ENCODE data around the gene AFF3.
"Not testable (repeated sequence)": the region's sequence is repeated elsewhere in the genome, so short reads cannot be mapped to it uniquely, and the experiment has no call there.

AFF3 gene

GRCh38 chr2:99747842-99748241, 394.5 kb downstream of the AFF3 start:
- Histone ChIP-seq H3K27me3 (ENCODE audit: control insufficient read depth in 5 of 5, insufficient read depth in 4 of 5, low read length in 5 of 5) (no peaks in the 10 kb centered on the region), H3K4me3 (ENCODE audit: low read depth in 1 of 5, low read length in 5 of 5) (no peak overlapping the region), H3K9me3 (ENCODE audit: control insufficient read depth in 5 of 5, low read length in 5 of 5) (no peaks in the 10 kb centered on the region), H3K4me1 (ENCODE audit: control insufficient read depth in 5 of 5, insufficient read depth in 5 of 5, low read length in 5 of 5) (no peaks in the 10 kb centered on the region), H3K36me3 (ENCODE audit: control insufficient read depth in 5 of 5, insufficient read depth in 5 of 5, low read length in 5 of 5) (peaks cover 0 to 4% (median 0%) of the 10 kb centered on the region in 5 donors), H3K27ac (ENCODE audit: low read depth, low read length) (no peak overlapping the region), H3K9ac (ENCODE audit: low read length in 5 of 5) (no peak overlapping the region)

GRCh38 chr2:99743146-99743545, 399.2 kb downstream of the AFF3 start:
- Histone ChIP-seq H3K4me1 (ENCODE audit: control insufficient read depth in 5 of 5, insufficient read depth in 5 of 5, low read length in 5 of 5) (no peaks in the 10 kb centered on the region), H3K9ac (ENCODE audit: low read length in 5 of 5) (no peak overlapping the region), H3K36me3 (ENCODE audit: control insufficient read depth in 5 of 5, insufficient read depth in 5 of 5, low read length in 5 of 5) (peaks cover 0 to 7% (median 0%) of the 10 kb centered on the region in 5 donors), H3K27ac (ENCODE audit: low read depth, low read length) (no peak overlapping the region), H3K4me3 (ENCODE audit: low read depth in 1 of 5, low read length in 5 of 5) (no peak overlapping the region), H3K9me3 (ENCODE audit: control insufficient read depth in 5 of 5, low read length in 5 of 5) (no peaks in the 10 kb centered on the region), H3K27me3 (ENCODE audit: control insufficient read depth in 5 of 5, insufficient read depth in 4 of 5, low read length in 5 of 5) (no peaks in the 10 kb centered on the region)

GRCh38 chr2:99737537-99737936, 404.9 kb downstream of the AFF3 start:
- H3K4me3 ChIP-seq (ENCODE audit: low read depth in 1 of 5, low read length in 5 of 5) = no peak overlapping the region
- H3K9ac ChIP-seq (ENCODE audit: low read length in 5 of 5) = no peak overlapping the region
- H3K9me3 ChIP-seq (ENCODE audit: control insufficient read depth in 5 of 5, low read length in 5 of 5) = no peaks in the 10 kb centered on the region
- no peaks in the 10 kb centered on the region for H3K36me3 ChIP-seq (ENCODE audit: control insufficient read depth in 5 of 5, insufficient read depth in 5 of 5, low read length in 5 of 5)
- no peaks in the 10 kb centered on the region for H3K27me3 ChIP-seq (ENCODE audit: control insufficient read depth in 5 of 5, insufficient read depth in 4 of 5, low read length in 5 of 5)
- no peaks in the 10 kb centered on the region for H3K4me1 ChIP-seq (ENCODE audit: control insufficient read depth in 5 of 5, insufficient read depth in 5 of 5, low read length in 5 of 5)
- no peak overlapping the region for H3K27ac ChIP-seq (ENCODE audit: low read depth, low read length)

- Histone ChIP-seq H3K36me3 (ENCODE audit: control insufficient read depth in 5 of 5, insufficient read depth in 5 of 5, low read length in 5 of 5) (no peaks in the 10 kb centered on the region), H3K9me3 (ENCODE audit: control insufficient read depth in 5 of 5, low read length in 5 of 5) (no peaks in the 10 kb centered on the region), H3K27me3 (ENCODE audit: control insufficient read depth in 5 of 5, insufficient read depth in 4 of 5, low read length in 5 of 5) (no peaks in the 10 kb centered on the region)
Measured at GRCh38 chr2:99735753-99736152, 406.6 kb downstream of the AFF3 start.

GRCh38 chr2:99735314-99735713, 407.1 kb downstream of the AFF3 start:
- not testable (repeated sequence) for H3K9me3 ChIP-seq (ENCODE audit: control insufficient read depth in 5 of 5, low read length in 5 of 5); H3K27me3 ChIP-seq (ENCODE audit: control insufficient read depth in 5 of 5, insufficient read depth in 4 of 5, low read length in 5 of 5); H3K9ac ChIP-seq (ENCODE audit: low read length in 5 of 5); H3K4me3 ChIP-seq (ENCODE audit: low read depth in 1 of 5, low read length in 5 of 5); H3K27ac ChIP-seq (ENCODE audit: low read depth, low read length); H3K36me3 ChIP-seq (ENCODE audit: control insufficient read depth in 5 of 5, insufficient read depth in 5 of 5, low read length in 5 of 5); H3K4me1 ChIP-seq (ENCODE audit: control insufficient read depth in 5 of 5, insufficient read depth in 5 of 5, low read length in 5 of 5)

More at GRCh38 chr2:99735753-99736152, 406.6 kb downstream of the AFF3 start:
- Histone ChIP-seq H3K27ac (ENCODE audit: low read depth, low read length) (no peak overlapping the region), H3K4me1 (ENCODE audit: control insufficient read depth in 5 of 5, insufficient read depth in 5 of 5, low read length in 5 of 5) (no peaks in the 10 kb centered on the region), H3K4me3 (ENCODE audit: low read depth in 1 of 5, low read length in 5 of 5) (no peak overlapping the region), H3K9ac (ENCODE audit: low read length in 5 of 5) (no peak overlapping the region)

- H3K9ac ChIP-seq (ENCODE audit: low read length in 5 of 5) = no peak overlapping the region
- H3K9me3 ChIP-seq (ENCODE audit: control insufficient read depth in 5 of 5, low read length in 5 of 5) = no peaks in the 10 kb centered on the region
- H3K27ac ChIP-seq (ENCODE audit: low read depth, low read length) = no peak overlapping the region
- H3K27me3 ChIP-seq (ENCODE audit: control insufficient read depth in 5 of 5, insufficient read depth in 4 of 5, low read length in 5 of 5) = no peaks in the 10 kb centered on the region
- peaks cover 0 to 3% (median 0%) of the 10 kb centered on the region in 5 donors for H3K4me1 ChIP-seq (ENCODE audit: control insufficient read depth in 5 of 5, insufficient read depth in 5 of 5, low read length in 5 of 5)
- H3K4me3 ChIP-seq (ENCODE audit: low read depth in 1 of 5, low read length in 5 of 5) = no peak overlapping the region
- H3K36me3 ChIP-seq (ENCODE audit: control insufficient read depth in 5 of 5, insufficient read depth in 5 of 5, low read length in 5 of 5) = no peaks in the 10 kb centered on the region
Measured at GRCh38 chr2:99734236-99734635, 408.2 kb downstream of the AFF3 start.

GRCh38 chr2:99729104-99730025, 413.0 kb downstream of the AFF3 start:
- Histone ChIP-seq H3K9me3 (ENCODE audit: control insufficient read depth in 5 of 5, low read length in 5 of 5) (no peaks in the 10 kb centered on the region), H3K27me3 (ENCODE audit: control insufficient read depth in 5 of 5, insufficient read depth in 4 of 5, low read length in 5 of 5) (no peaks in the 10 kb centered on the region), H3K36me3 (ENCODE audit: control insufficient read depth in 5 of 5, insufficient read depth in 5 of 5, low read length in 5 of 5) (no peaks in the 10 kb centered on the region), H3K4me3 (ENCODE audit: low read depth in 1 of 5, low read length in 5 of 5) (no peak overlapping the region), H3K4me1 (ENCODE audit: control insufficient read depth in 5 of 5, insufficient read depth in 5 of 5, low read length in 5 of 5) (peaks cover 0 to 16% (median 7%) of the 10 kb centered on the region in 5 donors), H3K27ac (ENCODE audit: low read depth, low read length) (no peak overlapping the region), H3K9ac (ENCODE audit: low read length in 5 of 5) (no peak overlapping the region)

GRCh38 chr2:99728166-99728565, 414.2 kb downstream of the AFF3 start:
- Histone ChIP-seq H3K4me1 (ENCODE audit: control insufficient read depth in 5 of 5, insufficient read depth in 5 of 5, low read length in 5 of 5) (peaks cover 0 to 16% (median 7%) of the 10 kb centered on the region in 5 donors), H3K27me3 (ENCODE audit: control insufficient read depth in 5 of 5, insufficient read depth in 4 of 5, low read length in 5 of 5) (no peaks in the 10 kb centered on the region), H3K9ac (ENCODE audit: low read length in 5 of 5) (no peak overlapping the region), H3K9me3 (ENCODE audit: control insufficient read depth in 5 of 5, low read length in 5 of 5) (peaks cover 0 to 2% (median 0%) of the 10 kb centered on the region in 5 donors), H3K36me3 (ENCODE audit: control insufficient read depth in 5 of 5, insufficient read depth in 5 of 5, low read length in 5 of 5) (no peaks in the 10 kb centered on the region), H3K27ac (ENCODE audit: low read depth, low read length) (no peak overlapping the region), H3K4me3 (ENCODE audit: low read depth in 1 of 5, low read length in 5 of 5) (no peak overlapping the region)

GRCh38 chr2:99727199-99727598, 415.2 kb downstream of the AFF3 start:
- H3K27me3 ChIP-seq (ENCODE audit: control insufficient read depth in 5 of 5, insufficient read depth in 4 of 5, low read length in 5 of 5) = no peaks in the 10 kb centered on the region
- no peak overlapping the region for H3K27ac ChIP-seq (ENCODE audit: low read depth, low read length)
- H3K9ac ChIP-seq (ENCODE audit: low read length in 5 of 5) = no peak overlapping the region
- H3K9me3 ChIP-seq (ENCODE audit: control insufficient read depth in 5 of 5, low read length in 5 of 5) = peaks cover 0 to 11% (median 6%) of the 10 kb centered on the region in 5 donors
- H3K36me3 ChIP-seq (ENCODE audit: control insufficient read depth in 5 of 5, insufficient read depth in 5 of 5, low read length in 5 of 5) = no peaks in the 10 kb centered on the region
- peaks cover 0 to 16% (median 7%) of the 10 kb centered on the region in 5 donors for H3K4me1 ChIP-seq (ENCODE audit: control insufficient read depth in 5 of 5, insufficient read depth in 5 of 5, low read length in 5 of 5)
- no peak overlapping the region for H3K4me3 ChIP-seq (ENCODE audit: low read depth in 1 of 5, low read length in 5 of 5)

- Histone ChIP-seq H3K9ac (ENCODE audit: low read length in 5 of 5) (no peak overlapping the region), H3K9me3 (ENCODE audit: control insufficient read depth in 5 of 5, low read length in 5 of 5) (peaks cover 0 to 13% (median 9%) of the 10 kb centered on the region in 5 donors), H3K4me3 (ENCODE audit: low read depth in 1 of 5, low read length in 5 of 5) (no peak overlapping the region), H3K27ac (ENCODE audit: low read depth, low read length) (no peak overlapping the region), H3K36me3 (ENCODE audit: control insufficient read depth in 5 of 5, insufficient read depth in 5 of 5, low read length in 5 of 5) (no peaks in the 10 kb centered on the region), H3K4me1 (ENCODE audit: control insufficient read depth in 5 of 5, insufficient read depth in 5 of 5, low read length in 5 of 5) (peaks cover 0 to 16% (median 7%) of the 10 kb centered on the region in 5 donors), H3K27me3 (ENCODE audit: control insufficient read depth in 5 of 5, insufficient read depth in 4 of 5, low read length in 5 of 5) (no peaks in the 10 kb centered on the region)
Measured at GRCh38 chr2:99726691-99727090, 415.7 kb downstream of the AFF3 start.

Measured in subcutaneous abdominal adipose tissue (tissue), 5 donors.